RWPE2 (cell line): ENCODE results near the gene BCKDK.
"Not testable (repeated sequence)": the region's sequence is repeated elsewhere in the genome, so short reads cannot be mapped to it uniquely, and the experiment has no call there.

Source experiments
- ATAC-seq: fragments of 200-7000 bp; cut with Tn5 transposase; 3 replicates; pipeline ENCODE4 v1.9.1; 2021; ENCODE audit warnings: low read depth
- DNase-seq: peaks from one replicate; pipeline ENCODE4 v3.0.0-alpha.2; 2020; ENCODE audit warnings: low spot score
- H3K27ac ChIP-seq: fragments of 450-650 bp; 2 replicates; pipeline ENCODE4 v1.5.1; 2017; ENCODE audit warnings: mild to moderate bottlenecking; ENCODE audit not compliant: poor library complexity, severe bottlenecking
- H3K27me3 ChIP-seq: fragments of 250-450 bp; sonication (Bioruptor Pico); 2 replicates; pipeline ENCODE4 v1.5.1; 2021; ENCODE audit warnings: mild to moderate bottlenecking, moderate library complexity; ENCODE audit not compliant: insufficient read depth, poor library complexity, severe bottlenecking
- H3K36me3 ChIP-seq: fragments of 250-450 bp; sonication (Bioruptor Pico); 2 replicates; pipeline ENCODE4 v1.5.1; 2020; ENCODE audit warnings: low read depth, mild to moderate bottlenecking, moderate library complexity
- H3K4me1 ChIP-seq: fragments of 250-450 bp; sonication (Bioruptor Pico); 2 replicates; pipeline ENCODE4 v1.5.1; 2021; ENCODE audit warnings: mild to moderate bottlenecking, moderate library complexity; ENCODE audit not compliant: insufficient read depth, poor library complexity, severe bottlenecking
- H3K4me3 ChIP-seq: fragments of 250-450 bp; sonication (Bioruptor Pico); 2 replicates; pipeline ENCODE4 v1.5.1; 2021; ENCODE audit warnings: mild to moderate bottlenecking, moderate library complexity; ENCODE audit not compliant: severe bottlenecking
- H3K9me3 ChIP-seq: fragments of 250-450 bp; sonication (Bioruptor Pico); 2 replicates; pipeline ENCODE4 v1.5.1; 2021; ENCODE audit warnings: mild to moderate bottlenecking, moderate library complexity; ENCODE audit not compliant: severe bottlenecking
- TF ChIP-seq, protein P1 (sequence below): fragments of 450-650 bp; IDR thresholded peaks from one replicate; pipeline ENCODE4 v1.5.1; 2017; ENCODE audit warnings: mild to moderate bottlenecking, moderate library complexity; ENCODE audit not compliant: poor library complexity, severe bottlenecking

BCKDK gene

DNA sequence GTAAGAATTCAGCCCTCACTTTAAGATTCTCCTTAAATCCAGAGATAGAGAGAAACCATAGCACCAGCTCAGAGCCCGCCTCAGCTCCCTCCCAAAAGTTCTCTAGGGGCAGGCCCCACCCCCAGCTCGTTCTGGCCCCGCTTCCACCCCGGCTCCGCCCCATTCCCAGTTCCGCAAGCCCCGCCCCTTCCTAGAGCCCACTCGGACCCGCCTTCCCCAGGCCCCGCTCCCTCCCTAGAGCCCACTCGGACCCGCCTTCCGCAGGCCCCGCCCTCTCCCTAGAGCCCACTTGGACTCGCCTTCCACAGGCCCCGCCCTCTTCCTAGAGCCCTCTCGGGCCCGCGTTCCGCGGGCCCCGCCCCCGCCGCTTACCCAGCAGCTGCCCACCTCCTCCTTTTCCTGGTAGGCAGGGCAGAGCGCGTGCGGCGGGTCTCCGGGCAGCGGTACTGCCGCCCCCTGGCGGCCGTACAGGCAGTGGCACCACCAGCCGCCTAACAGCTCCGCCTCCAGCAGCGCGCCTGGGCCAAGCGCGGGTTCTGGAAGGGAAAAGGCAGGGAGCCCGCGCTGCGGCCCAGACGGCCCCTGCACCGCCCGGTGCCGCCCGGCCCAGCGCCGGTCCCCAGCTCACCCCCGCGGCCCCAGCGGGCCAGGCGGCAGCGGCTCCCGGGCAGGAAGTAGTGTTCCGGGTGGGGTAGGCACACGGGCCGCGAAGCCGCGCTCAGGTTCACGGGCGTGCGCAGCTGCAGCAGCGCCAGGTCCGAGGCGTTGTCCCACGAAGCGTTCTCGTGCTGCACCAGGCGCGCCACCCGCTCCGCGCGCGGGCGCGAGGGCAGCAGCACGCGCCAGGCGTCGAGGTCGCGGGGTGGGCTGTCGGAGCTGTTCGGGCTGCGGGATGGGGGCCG lies 34.2 kb downstream of the BCKDK start:
- ATAC-seq = peak; percentile 66
- H3K4me1 ChIP-seq = peaks cover 26% of the 10 kb centered on the region
- TF ChIP-seq, protein P1, sequence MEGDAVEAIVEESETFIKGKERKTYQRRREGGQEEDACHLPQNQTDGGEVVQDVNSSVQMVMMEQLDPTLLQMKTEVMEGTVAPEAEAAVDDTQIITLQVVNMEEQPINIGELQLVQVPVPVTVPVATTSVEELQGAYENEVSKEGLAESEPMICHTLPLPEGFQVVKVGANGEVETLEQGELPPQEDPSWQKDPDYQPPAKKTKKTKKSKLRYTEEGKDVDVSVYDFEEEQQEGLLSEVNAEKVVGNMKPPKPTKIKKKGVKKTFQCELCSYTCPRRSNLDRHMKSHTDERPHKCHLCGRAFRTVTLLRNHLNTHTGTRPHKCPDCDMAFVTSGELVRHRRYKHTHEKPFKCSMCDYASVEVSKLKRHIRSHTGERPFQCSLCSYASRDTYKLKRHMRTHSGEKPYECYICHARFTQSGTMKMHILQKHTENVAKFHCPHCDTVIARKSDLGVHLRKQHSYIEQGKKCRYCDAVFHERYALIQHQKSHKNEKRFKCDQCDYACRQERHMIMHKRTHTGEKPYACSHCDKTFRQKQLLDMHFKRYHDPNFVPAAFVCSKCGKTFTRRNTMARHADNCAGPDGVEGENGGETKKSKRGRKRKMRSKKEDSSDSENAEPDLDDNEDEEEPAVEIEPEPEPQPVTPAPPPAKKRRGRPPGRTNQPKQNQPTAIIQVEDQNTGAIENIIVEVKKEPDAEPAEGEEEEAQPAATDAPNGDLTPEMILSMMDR = peak; percentile 97

DNA sequence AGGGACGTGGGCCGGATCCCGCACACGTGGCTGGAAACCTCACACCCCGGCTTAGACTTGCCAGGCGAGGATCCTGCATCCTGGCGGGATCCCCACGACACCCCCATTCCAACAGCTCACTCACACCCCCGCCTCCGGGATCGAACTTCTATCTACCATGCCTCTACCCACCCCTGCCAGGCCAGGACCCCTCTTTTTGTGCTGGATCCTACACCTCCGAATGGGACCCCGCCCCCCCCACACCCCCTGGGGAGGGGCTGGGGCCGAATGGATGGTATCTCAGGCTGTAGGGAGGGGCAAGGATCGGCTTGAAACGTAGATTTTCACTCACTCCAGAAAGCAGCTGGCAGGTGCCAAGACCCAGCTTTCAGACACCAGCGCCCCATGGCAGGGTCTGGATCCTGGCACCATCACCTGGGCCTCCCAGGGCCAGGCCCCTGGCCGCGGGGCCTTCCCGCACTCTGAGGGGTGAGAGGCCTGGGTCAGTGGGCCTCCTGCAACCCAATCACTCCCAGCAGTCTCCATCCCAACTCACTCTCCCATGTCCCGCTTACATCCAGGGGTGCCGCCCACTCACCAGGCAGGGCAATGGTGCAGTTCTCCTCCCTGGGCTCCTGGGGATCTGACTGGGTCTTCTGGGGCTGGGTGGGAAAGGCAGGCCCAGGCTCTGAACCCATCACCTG lies 35.0 kb downstream of the BCKDK start:
- Histone ChIP-seq H3K27me3 (no peaks in the 10 kb centered on the region), H3K27ac (peak overlapping the region; percentile 84), H3K9me3 (no peaks in the 10 kb centered on the region), H3K4me3 (peak overlapping the region; percentile 27), H3K36me3 (no peaks in the 10 kb centered on the region), H3K4me1 (peaks cover 23% of the 10 kb centered on the region)
- TF ChIP-seq, protein P1 = no peak
- ATAC-seq (no peak), DNase-seq (no peak)

More for the DNA sequence above, 34.2 kb downstream of the BCKDK start:
- Histone ChIP-seq H3K9me3 (no peaks in the 10 kb centered on the region), H3K27ac (peak overlapping the region; percentile 84), H3K36me3 (no peaks in the 10 kb centered on the region), H3K4me3 (peak overlapping the region; percentile 27), H3K27me3 (no peaks in the 10 kb centered on the region)
- peak; percentile 98 for DNase-seq

DNA sequence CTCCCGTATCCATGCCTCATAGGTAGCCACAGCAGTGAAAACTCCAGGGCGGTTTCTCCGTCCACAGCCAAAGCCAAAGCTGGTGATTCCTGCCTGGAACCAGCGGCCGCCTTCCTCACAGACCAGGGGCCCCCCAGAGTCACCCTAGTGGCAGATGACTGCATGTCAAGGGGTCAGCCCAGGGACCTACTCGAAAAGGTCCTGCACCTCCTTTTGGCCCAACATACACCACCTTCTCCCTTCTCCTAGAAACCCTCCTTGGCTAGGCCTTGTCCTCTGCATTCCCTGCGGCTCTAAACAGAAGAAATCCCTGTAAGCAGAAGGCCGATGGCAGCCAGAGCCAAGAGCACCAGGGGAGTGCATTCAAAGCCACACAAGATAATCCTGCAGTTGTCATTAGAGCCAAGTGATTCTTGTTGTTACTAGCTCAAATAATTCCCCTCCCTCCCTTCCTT lies 35.5 kb downstream of the BCKDK start:
- DNase-seq = no peak
- Histone ChIP-seq H3K4me1 (peaks cover 19% of the 10 kb centered on the region), H3K27ac (no peak overlapping the region), H3K4me3 (no peak overlapping the region), H3K36me3 (no peaks in the 10 kb centered on the region), H3K9me3 (no peaks in the 10 kb centered on the region), H3K27me3 (no peaks in the 10 kb centered on the region)
- TF ChIP-seq, protein P1 = no peak
- no peak for ATAC-seq

DNA sequence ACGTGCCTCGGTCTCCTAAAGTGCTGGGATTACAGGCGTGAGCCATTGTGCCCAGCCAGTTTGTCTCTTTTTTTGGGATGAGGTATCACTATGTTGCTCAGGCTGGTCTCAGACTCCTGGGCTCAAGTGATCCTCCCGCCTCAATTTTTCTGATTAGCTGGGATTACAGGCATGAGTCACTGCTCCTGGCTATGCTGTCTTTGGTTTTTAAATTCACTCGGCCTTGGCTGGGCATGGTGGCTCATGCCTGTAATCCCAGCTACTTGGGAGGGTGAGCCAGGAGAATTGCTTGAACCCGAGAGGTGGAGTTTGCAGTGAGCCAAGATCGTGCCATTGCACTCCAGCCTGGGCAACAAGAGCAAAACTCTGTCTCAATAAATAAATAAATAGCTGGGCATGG lies 36.2 kb downstream of the BCKDK start:
- not testable (repeated sequence) for ATAC-seq, H3K4me3 ChIP-seq, DNase-seq, H3K36me3 ChIP-seq, H3K9me3 ChIP-seq, H3K27me3 ChIP-seq, H3K27ac ChIP-seq
- peaks cover 12% of the 10 kb centered on the region for H3K4me1 ChIP-seq

DNA sequence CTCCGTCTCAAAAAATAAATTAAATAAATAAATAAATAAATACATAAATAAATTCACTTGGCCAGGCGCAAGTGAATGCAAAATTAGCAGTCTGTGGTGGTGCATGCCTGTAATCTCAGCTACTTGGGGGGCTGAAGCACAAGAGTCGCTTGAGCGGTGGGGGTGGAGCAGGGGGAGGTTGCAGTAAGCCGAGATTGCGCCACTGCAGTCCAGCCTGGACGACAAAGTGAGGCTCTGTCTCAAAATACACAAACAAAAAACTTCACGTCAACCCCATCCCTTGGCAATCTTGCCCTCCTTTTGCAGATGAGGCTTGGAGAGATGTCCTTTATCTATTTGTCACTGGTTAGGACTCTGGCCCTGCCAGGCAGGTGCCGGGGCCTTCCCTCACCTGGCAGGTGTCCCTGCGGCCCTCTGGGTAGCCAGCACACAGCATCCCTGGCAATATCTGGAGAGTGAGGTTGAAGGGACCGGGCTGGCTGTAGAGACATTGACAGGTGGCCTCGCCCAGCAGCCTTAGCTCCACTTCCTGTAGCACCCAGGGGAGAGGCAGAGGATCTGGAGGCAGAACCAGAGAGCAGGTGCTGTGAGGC lies 37.3 kb downstream of the BCKDK start:
- no peak for DNase-seq
- Histone ChIP-seq H3K4me3 (no peak overlapping the region), H3K27ac (no peak overlapping the region), H3K27me3 (no peaks in the 10 kb centered on the region), H3K4me1 (peaks cover 11% of the 10 kb centered on the region), H3K36me3 (no peaks in the 10 kb centered on the region), H3K9me3 (no peaks in the 10 kb centered on the region)
- TF ChIP-seq, protein P1 = no peak
- no peak for ATAC-seq
